Right lobe of liver (tissue), 6 donors: Measurements from ENCODE around the gene ROPN1B. TPM values are rescaled to one million over a fixed set of nuclear protein-coding genes. Genes with fewer than 3 reads are reported as not detected.

Experiments
- ATAC-seq, 4 donors: fragments of 200-7000 bp; cut with Tn5 transposase; one replicate each; pipeline ENCODE4 v1.9.1; 2020; ENCODE audit warnings: mild to moderate bottlenecking in 4 of 4, moderate library complexity in 4 of 4
- DNase-seq, 3 donors: peaks; one replicate each; pipeline ENCODE4 v3.0.0-alpha.2; 2020
- H3K27ac ChIP-seq, 3 donors: fragments of 200-600 bp; one replicate each; pipeline ENCODE4 v1.8.0; 2022
- H3K27me3 ChIP-seq, 2 donors: fragments of 200-600 bp; one replicate each; pipeline ENCODE4 v1.8.0; 2022
- H3K36me3 ChIP-seq, 4 donors: fragments of 200-600 bp; sonication (generic) in 1 of 4; one replicate each; pipeline versions ENCODE4 v1.5.1 to v1.8.0; 2017 to 2022; ENCODE audit warnings: control low read depth in 1 of 4
- H3K4me1 ChIP-seq, 4 donors: fragments of 200-600 bp; sonication (generic) in 1 of 4; one replicate each; pipeline versions ENCODE4 v1.5.1 to v1.8.0; 2017 to 2022; ENCODE audit warnings: control low read depth in 1 of 4
- H3K4me3 ChIP-seq, 3 donors: fragments of 200-600 bp; one replicate each; pipeline ENCODE4 v1.8.0; 2022
- H3K9me3 ChIP-seq, 4 donors: fragments of 200-600 bp; sonication (generic) in 1 of 4; one replicate each; pipeline versions ENCODE4 v1.5.1 to v1.8.0; 2017 to 2022; ENCODE audit warnings: control low read depth in 1 of 4
- CTCF ChIP-seq, 4 donors: fragments of 200-600 bp in 3 of 4; fragments of 450-650 bp in 1 of 4; IDR thresholded peaks; one replicate each; pipeline versions ENCODE4 v1.5.1 to v1.8.0; 2016 to 2022; ENCODE audit warnings: antibody characterized with exemption in 4 of 4, mild to moderate bottlenecking in 2 of 4
- POLR2A ChIP-seq: fragments of 450-650 bp; IDR thresholded peaks from one replicate; pipeline ENCODE4 v1.6.1; 2017; ENCODE audit warnings: antibody characterized with exemption, mild to moderate bottlenecking
- WGBS: methylation state at CpG from one replicate; pipeline ENCODE4 v1.1.6; 2018; ENCODE audit warnings: low coverage, low lambda C conversion rate; ENCODE audit not compliant: insufficient coverage; ENCODE audit errors: missing lambda C conversion rate; 5-methylcytosine and 5-hydroxymethylcytosine counted together
- intact Hi-C, 2 donors: fragments of 100-400 bp; cut with DNase I; formaldehyde crosslinking; loops; one replicate each; pipeline versions ENCODE4 v1.11.2 to v1.14.1; 2022
- total RNA-seq, 6 experiments: library from RNA; depleted of rRNA in 2 of 6; stranded (reverse); fragments of >200 nt in 2 of 6; fragmentation: NEBNext Ultra II Directional in 3 of 6; extraction: Animal tissue kit (Norgen Biotek cat#: 25700) in 3 of 6; gene quantifications; one replicate each; pipeline versions ENCODE4 v1.1.0 to v1.2.4, GENCODE V29; 2016 to 2023
- donor health status: DM: no; HTN: yes; CAD: no.
- donor health status: DM: no; HTN: no; CAD: no.
- donor health status: DM: no; HTN: no; CAD: no.
- donor health status: DM: no; HTN: yes; CAD: no.
- donor health status: DM: no; HTN: yes; CAD: no.

ROPN1B gene
- total RNA-seq, 6 experiments from 2014 or later: 0.46 to 2.0 (median 0.60) TPM; not detected in 1

GRCh38 chr3:126018545-126018944 lies 49.6 kb downstream of the ROPN1B start:
- DNase-seq (no peak), ATAC-seq (no peak)
- intact Hi-C loops: no loop called here
- 60% methylated on average over 1 of the region's 1 CpG for WGBS
- H3K9me3 ChIP-seq: no peaks in the 10 kb centered on the region
- H3K27me3 ChIP-seq: no peaks in the 10 kb centered on the region
- no peak overlapping the region for H3K4me3 ChIP-seq
- H3K4me1 ChIP-seq: no peaks in the 10 kb centered on the region
- no peaks in the 10 kb centered on the region for H3K36me3 ChIP-seq
- H3K27ac ChIP-seq: no peak overlapping the region
- no peak for TF ChIP-seq POLR2A
- TF ChIP-seq CTCF (IDR thresholded peaks at IDR 0.05): no peak

- no peak for ATAC-seq
- 90% methylated on average over 7 of the region's 7 CpGs for WGBS
- H3K27me3 ChIP-seq: no peaks in the 10 kb centered on the region
- H3K4me1 ChIP-seq: no peaks in the 10 kb centered on the region
- no peaks in the 10 kb centered on the region for H3K36me3 ChIP-seq
- TF ChIP-seq CTCF (IDR thresholded peaks at IDR 0.05): no peak
- no peak for TF ChIP-seq POLR2A
- intact Hi-C loops: no loop called here
- DNase-seq: no peak
- H3K27ac ChIP-seq: no peak overlapping the region
- H3K4me3 ChIP-seq: no peak overlapping the region
- no peaks in the 10 kb centered on the region for H3K9me3 ChIP-seq
These were observed 50.0 kb downstream of the ROPN1B start for GRCh38 chr3:126018995-126019394.

- Histone ChIP-seq H3K27me3 (no peaks in the 10 kb centered on the region), H3K36me3 (no peaks in the 10 kb centered on the region), H3K4me1 (no peaks in the 10 kb centered on the region), H3K27ac (no peak overlapping the region), H3K9me3 (no peaks in the 10 kb centered on the region), H3K4me3 (no peak overlapping the region)
- DNase-seq (no peak), ATAC-seq (no peak)
- intact Hi-C loops: no loop called here
- no CpG with 5 or more reads among the region's 5 CpGs for WGBS
- no peak for TF ChIP-seq POLR2A
- TF ChIP-seq CTCF (IDR thresholded peaks at IDR 0.05): no peak
These were observed 50.7 kb downstream of the ROPN1B start for GRCh38 chr3:126019683-126020082.

- no peaks in the 10 kb centered on the region for H3K27me3 ChIP-seq
- H3K4me1 ChIP-seq: no peaks in the 10 kb centered on the region
- intact Hi-C loops: no loop called here
- WGBS: 92% methylated on average over 5 of the region's 5 CpGs
- TF ChIP-seq CTCF (IDR thresholded peaks at IDR 0.05): no peak
- no peak for TF ChIP-seq POLR2A
- no peak for DNase-seq
- no peak for ATAC-seq
- H3K4me3 ChIP-seq: no peak overlapping the region
- H3K9me3 ChIP-seq: no peaks in the 10 kb centered on the region
- no peak overlapping the region for H3K27ac ChIP-seq
- no peaks in the 10 kb centered on the region for H3K36me3 ChIP-seq
These were observed 52.2 kb downstream of the ROPN1B start for GRCh38 chr3:126021224-126021623.

GRCh38 chr3:126021702-126022101 lies 52.7 kb downstream of the ROPN1B start:
- H3K36me3 ChIP-seq: no peaks in the 10 kb centered on the region
- H3K4me1 ChIP-seq: no peaks in the 10 kb centered on the region
- no peaks in the 10 kb centered on the region for H3K27me3 ChIP-seq
- H3K9me3 ChIP-seq: no peaks in the 10 kb centered on the region
- no peak for DNase-seq
- H3K27ac ChIP-seq: no peak overlapping the region
- TF ChIP-seq CTCF (IDR thresholded peaks at IDR 0.05) (no peak), POLR2A (no peak)
- no peak for ATAC-seq
- H3K4me3 ChIP-seq: no peak overlapping the region
- WGBS: 100% methylated on average over 1 of the region's 1 CpG
- intact Hi-C loops: no loop called here
